MCF 10A (cell line): ENCODE data around the gene SEMA3D. TPM values are rescaled to one million over a fixed set of nuclear protein-coding genes. Genes with fewer than 3 reads are reported as not detected.
"Not testable (repeated sequence)": the region's sequence is repeated elsewhere in the genome, so short reads cannot be mapped to it uniquely, and the experiment has no call there.

ENCODE experiments used
- BruUV-seq: library from RNA; stranded (reverse); fragments of 400-500 nt; replicated peaks from 2 replicates; lab custom pipeline; 2021; lab: Mats Ljungman, UMichigan
- CTCF ChIA-PET: fragments of 300-600 bp; sonication (Branson Sonifier 250); formaldehyde crosslinking; extraction: SDS; loops from one replicate; lab custom pipeline; 2021; ENCODE audit warnings: antibody characterized with exemption, inconsistent platforms; lab: Yijun Ruan, JAX
- POLR2A ChIA-PET: fragments of 300-600, 350-650 bp; sonication (Branson Sonifier 250); formaldehyde crosslinking; extraction: SDS; loops from one replicate; lab custom pipeline; 2020; ENCODE audit warnings: antibody characterized with exemption, inconsistent platforms; lab: Yijun Ruan, JAX
- DNase-seq: peaks from one replicate; pipeline ENCODE4 v3.0.0-alpha.2; 2018; ENCODE audit not compliant: unreplicated experiment
- H3K27ac Mint-ChIP-seq: one replicate; pipeline ENCODE4 v1.8.0; 2022; ENCODE audit warnings: mild to moderate bottlenecking, low read depth, mixed read lengths; ENCODE audit not compliant: unreplicated experiment
- H3K27me3 Mint-ChIP-seq: one replicate; pipeline ENCODE4 v1.8.0; 2022; ENCODE audit warnings: mixed read lengths; ENCODE audit not compliant: insufficient read depth, unreplicated experiment
- H3K36me3 Mint-ChIP-seq: one replicate; pipeline ENCODE4 v1.8.0; 2022; ENCODE audit warnings: mild to moderate bottlenecking, moderate library complexity, mixed read lengths; ENCODE audit not compliant: insufficient read depth, unreplicated experiment
- H3K4me1 Mint-ChIP-seq: one replicate; pipeline ENCODE4 v1.8.0; 2022; ENCODE audit warnings: mixed read lengths; ENCODE audit not compliant: insufficient read depth, unreplicated experiment
- H3K4me3 Mint-ChIP-seq: one replicate; pipeline ENCODE4 v1.8.0; 2022; ENCODE audit warnings: mild to moderate bottlenecking, moderate library complexity, mixed read lengths; ENCODE audit not compliant: unreplicated experiment
- H3K9me3 Mint-ChIP-seq: one replicate; pipeline ENCODE4 v1.8.0; 2022; ENCODE audit warnings: mixed read lengths; ENCODE audit not compliant: unreplicated experiment
- intact Hi-C: fragments of 100-400 bp; cut with micrococcal nuclease; formaldehyde crosslinking; loops from 2 replicates; pipeline ENCODE4 v1.14.1; 2022
- total RNA-seq: library from RNA; stranded (reverse); gene quantifications from 2 replicates; pipeline ENCODE4 v1.2.3, GENCODE V29; 2022
- TF ChIP-seq, protein P1 (sequence below): fragments of 200-600 bp; IDR thresholded peaks from one replicate; pipeline ENCODE4 v1.8.0; 2022; ENCODE audit warnings: antibody characterized with exemption, mild to moderate bottlenecking; ENCODE audit not compliant: unreplicated experiment

SEMA3D gene
- total RNA-seq, 1 experiment from 2014 or later, result not detected

DNA sequence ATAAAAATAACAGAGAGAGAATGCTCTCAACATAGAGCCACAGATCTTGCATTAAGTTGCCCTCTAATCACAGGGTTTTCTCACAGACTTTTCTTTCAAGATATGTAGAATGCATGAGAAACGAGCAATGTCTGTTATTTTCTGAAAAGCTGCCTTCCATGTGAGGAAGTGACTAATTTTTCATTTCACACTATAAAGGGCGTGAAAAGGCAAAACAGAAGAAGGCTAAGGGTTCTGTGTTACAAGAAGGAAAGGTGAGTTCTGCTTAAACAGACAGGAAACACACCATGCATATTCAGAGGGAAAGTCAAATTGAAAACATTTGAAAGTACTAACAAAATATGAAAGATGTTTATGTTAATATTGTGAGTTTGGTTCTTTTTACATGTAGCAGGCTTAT lies 189.2 kb downstream of the SEMA3D start:
- no peak overlapping the region for H3K4me3 Mint-ChIP-seq
- TF ChIP-seq, protein P1, sequence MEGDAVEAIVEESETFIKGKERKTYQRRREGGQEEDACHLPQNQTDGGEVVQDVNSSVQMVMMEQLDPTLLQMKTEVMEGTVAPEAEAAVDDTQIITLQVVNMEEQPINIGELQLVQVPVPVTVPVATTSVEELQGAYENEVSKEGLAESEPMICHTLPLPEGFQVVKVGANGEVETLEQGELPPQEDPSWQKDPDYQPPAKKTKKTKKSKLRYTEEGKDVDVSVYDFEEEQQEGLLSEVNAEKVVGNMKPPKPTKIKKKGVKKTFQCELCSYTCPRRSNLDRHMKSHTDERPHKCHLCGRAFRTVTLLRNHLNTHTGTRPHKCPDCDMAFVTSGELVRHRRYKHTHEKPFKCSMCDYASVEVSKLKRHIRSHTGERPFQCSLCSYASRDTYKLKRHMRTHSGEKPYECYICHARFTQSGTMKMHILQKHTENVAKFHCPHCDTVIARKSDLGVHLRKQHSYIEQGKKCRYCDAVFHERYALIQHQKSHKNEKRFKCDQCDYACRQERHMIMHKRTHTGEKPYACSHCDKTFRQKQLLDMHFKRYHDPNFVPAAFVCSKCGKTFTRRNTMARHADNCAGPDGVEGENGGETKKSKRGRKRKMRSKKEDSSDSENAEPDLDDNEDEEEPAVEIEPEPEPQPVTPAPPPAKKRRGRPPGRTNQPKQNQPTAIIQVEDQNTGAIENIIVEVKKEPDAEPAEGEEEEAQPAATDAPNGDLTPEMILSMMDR, result no peak
- no peaks in the 10 kb centered on the region for H3K36me3 Mint-ChIP-seq
- no peaks in the 10 kb centered on the region for H3K9me3 Mint-ChIP-seq
- BruUV-seq, result no TSS peak
- H3K27me3 Mint-ChIP-seq, result no peaks in the 10 kb centered on the region
- ChIA-PET POLR2A (no interaction called here), CTCF (no interaction called here)
- peaks cover 6% of the 10 kb centered on the region for H3K4me1 Mint-ChIP-seq
- DNase-seq, result no peak
- H3K27ac Mint-ChIP-seq, result no peak overlapping the region
- intact Hi-C loops, result no loop called here

DNA sequence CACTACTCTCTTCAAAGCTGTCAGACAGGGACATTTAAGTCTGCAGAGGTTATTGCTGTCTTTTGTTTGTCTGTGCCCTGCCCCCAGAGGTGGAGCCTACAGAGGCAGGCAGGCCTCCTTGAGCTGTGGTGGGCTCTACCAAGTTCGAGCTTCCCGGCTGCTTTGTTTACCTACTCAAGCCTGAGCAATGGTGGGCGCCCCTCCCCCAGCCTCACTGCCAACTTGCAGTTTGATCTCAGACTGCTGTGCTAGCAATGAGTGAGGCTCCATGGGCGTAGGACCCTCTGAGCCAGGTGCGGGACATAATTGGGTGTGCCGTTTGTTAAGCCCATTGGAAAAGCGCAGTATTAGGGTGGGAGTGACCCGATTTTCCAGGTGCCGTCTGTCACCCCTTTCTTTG lies 193.9 kb downstream of the SEMA3D start:
- H3K4me1 Mint-ChIP-seq, H3K27ac Mint-ChIP-seq, intact Hi-C loops, H3K9me3 Mint-ChIP-seq, POLR2A ChIA-PET, H3K36me3 Mint-ChIP-seq, BruUV-seq, H3K27me3 Mint-ChIP-seq, DNase-seq, H3K4me3 Mint-ChIP-seq: not testable (repeated sequence)
- CTCF ChIA-PET, result interaction anchor here (0.7 to 1.2 kb wide), 2 partner anchors 8 to 113 kb away, joined by 3 to 5 read pairs; no protein-coding TSS in a partner anchor

DNA sequence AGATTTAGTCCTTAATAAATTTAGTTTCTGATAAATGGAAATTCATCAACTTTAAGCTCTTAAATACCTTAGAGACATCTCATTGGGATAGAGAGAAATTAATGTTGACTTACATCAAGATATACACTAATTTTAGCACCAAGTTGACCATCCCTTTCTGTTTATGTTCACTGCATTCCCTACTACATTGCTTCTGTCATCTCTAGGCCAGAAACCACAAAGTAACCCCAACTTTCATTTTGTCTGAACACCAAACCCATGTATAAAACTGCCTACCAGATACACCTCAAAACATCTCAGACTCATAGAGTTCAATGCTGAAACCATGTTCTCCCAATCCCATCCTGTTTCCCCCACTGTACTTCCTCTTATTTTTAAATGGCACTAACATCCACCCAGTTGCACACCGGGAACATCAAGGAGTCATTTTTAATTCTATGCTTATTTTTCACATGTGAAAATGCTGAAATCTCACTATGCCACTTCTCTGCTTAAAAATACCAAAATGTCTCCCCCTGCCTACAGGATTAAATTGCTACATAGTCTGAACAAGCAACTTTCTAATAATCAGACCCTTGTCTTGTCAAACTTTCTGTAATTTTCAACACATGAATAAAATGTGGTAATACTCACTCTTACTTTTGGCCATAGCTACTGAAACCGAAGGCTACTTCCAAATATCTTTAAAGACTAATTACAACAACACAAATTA lies 201.6 kb downstream of the SEMA3D start:
- POLR2A ChIA-PET, result no interaction called here
- no peaks in the 10 kb centered on the region for H3K27me3 Mint-ChIP-seq
- H3K36me3 Mint-ChIP-seq, result no peaks in the 10 kb centered on the region
- no peaks in the 10 kb centered on the region for H3K9me3 Mint-ChIP-seq
- intact Hi-C loops, result no loop called here
- no TSS peak for BruUV-seq
- DNase-seq, result no peak
- H3K4me3 Mint-ChIP-seq, result no peak overlapping the region
- peaks cover 6% of the 10 kb centered on the region for H3K4me1 Mint-ChIP-seq
- CTCF ChIA-PET, result interaction anchor here (0.6 to 1.0 kb wide), 2 partner anchors 9 to 679 kb away, joined by 3 to 5 read pairs; no protein-coding TSS in a partner anchor
- TF ChIP-seq, protein P1, result no peak
- no peak overlapping the region for H3K27ac Mint-ChIP-seq

DNA sequence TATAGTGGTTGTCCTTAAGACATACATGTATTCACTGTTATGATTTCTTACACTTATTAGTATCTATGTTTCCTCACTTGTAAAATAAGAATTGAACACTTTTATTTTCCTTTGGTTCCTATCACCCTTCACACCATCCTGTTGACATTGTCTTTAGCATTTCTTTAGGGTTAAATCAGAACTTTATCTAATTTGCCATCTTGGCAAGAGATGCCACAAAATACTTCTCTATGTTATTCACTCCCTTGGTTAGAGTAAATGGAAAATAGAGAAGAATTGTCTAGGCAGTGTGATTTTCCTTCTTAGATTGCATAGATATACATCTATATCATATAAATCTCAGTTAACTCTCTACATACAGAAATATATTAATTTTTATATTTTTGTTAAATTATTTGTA lies 204.7 kb downstream of the SEMA3D start:
- POLR2A ChIA-PET, result no interaction called here
- no peak for DNase-seq

More for the DNA sequence above, 204.7 kb downstream of the SEMA3D start:
- Mint-ChIP-seq H3K4me1 (peaks cover 6% of the 10 kb centered on the region), H3K9me3 (no peaks in the 10 kb centered on the region), H3K27me3 (no peaks in the 10 kb centered on the region), H3K27ac (no peak overlapping the region), H3K36me3 (no peaks in the 10 kb centered on the region), H3K4me3 (no peak overlapping the region)
- intact Hi-C loops, result no loop called here
- TF ChIP-seq, protein P1, result no peak
- CTCF ChIA-PET, result no interaction called here
- no TSS peak for BruUV-seq
